Uterus (tissue), 2 donors: ENCODE measurements around the gene CYP26B1.

ENCODE experiments used
- CTCF ChIP-seq, 4 experiments: fragments of 200-600 bp in 2 of 4; fragments of 450-650 bp in 2 of 4; sonication (generic) in 2 of 4; IDR thresholded peaks; one replicate each; pipeline ENCODE4 v1.5.1; 2016 to 2019; ENCODE audit warnings: antibody characterized with exemption in 4 of 4, mild to moderate bottlenecking in 2 of 4, moderate library complexity in 1 of 4
- POLR2A ChIP-seq, 2 donors: fragments of 450-650 bp; IDR thresholded peaks; one replicate each; pipeline ENCODE4 v1.6.1; 2016; ENCODE audit warnings: antibody characterized with exemption in 2 of 2, mild to moderate bottlenecking in 1 of 2, moderate library complexity in 1 of 2

GRCh38 chr2:72183466-72183865 is 35.8 kb upstream of the CYP26B1 start:
- TF ChIP-seq CTCF (IDR thresholded peaks at IDR 0.05), result no peak
- TF ChIP-seq POLR2A (IDR thresholded peaks at IDR 0.05), result no peak
